ENCODE measurements around the gene MARK2.

MARK2 gene

DNA sequence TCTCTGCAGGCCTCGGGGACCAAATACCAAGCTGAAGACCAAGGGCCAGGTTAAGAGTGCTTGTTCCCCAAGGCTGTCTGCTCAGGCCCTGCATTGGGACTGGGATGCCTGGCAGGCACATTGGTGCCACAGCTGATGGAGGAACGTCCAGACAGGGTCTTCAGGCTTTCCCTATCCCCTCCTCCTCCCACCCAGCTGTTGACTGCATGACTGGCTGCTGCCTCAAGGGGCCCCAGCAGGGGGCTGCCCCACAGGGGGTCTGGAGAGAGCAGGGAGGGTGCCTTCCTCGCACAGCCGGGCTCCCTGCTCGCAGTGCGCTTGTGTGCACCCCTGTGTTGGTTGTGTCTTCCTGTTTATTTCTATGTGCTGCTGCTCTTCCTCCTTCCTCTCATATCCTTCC lies 68.2 kb downstream of the MARK2 start:
- Histone ChIP-seq H3K36me3 (ENCODE audit: control insufficient read depth, low read length) (peaks cover 53% of the 10 kb centered on the region), H3K4me3 (ENCODE audit: low read length) (no peak overlapping the region), H3K4me1 (ENCODE audit: control insufficient read depth, low read length) (no peaks in the 10 kb centered on the region), H3K27ac (ENCODE audit: low read depth, low read length) (no peak overlapping the region), H3F3A (ENCODE audit: control insufficient read depth, insufficient read depth) (no peaks in the 10 kb centered on the region), H4K20me1 (ENCODE audit: control insufficient read depth, insufficient read depth, low read depth, low read length) (no peaks in the 10 kb centered on the region), H3K79me2 (ENCODE audit: control insufficient read depth, low read length) (no peaks in the 10 kb centered on the region), H3K4me2 (ENCODE audit: low read length) (no peak overlapping the region), H3K27me3 (ENCODE audit: control insufficient read depth, low read length) (no peaks in the 10 kb centered on the region), H3K9me2 (replicated peaks; ENCODE audit: control insufficient read depth, low read length) (no peaks in the 10 kb centered on the region), H3K9me3 (ENCODE audit: control insufficient read depth, insufficient read depth, low read length) (no peaks in the 10 kb centered on the region)
- no peak for TF ChIP-seq EZH2phosphoT487 (IDR thresholded peaks at IDR 0.05; ENCODE audit: borderline replicate concordance, low read length)
- TF ChIP-seq CTCF (IDR thresholded peaks at IDR 0.05; ENCODE audit: low read depth, low read length, poor library complexity, severe bottlenecking): no peak

DNA sequence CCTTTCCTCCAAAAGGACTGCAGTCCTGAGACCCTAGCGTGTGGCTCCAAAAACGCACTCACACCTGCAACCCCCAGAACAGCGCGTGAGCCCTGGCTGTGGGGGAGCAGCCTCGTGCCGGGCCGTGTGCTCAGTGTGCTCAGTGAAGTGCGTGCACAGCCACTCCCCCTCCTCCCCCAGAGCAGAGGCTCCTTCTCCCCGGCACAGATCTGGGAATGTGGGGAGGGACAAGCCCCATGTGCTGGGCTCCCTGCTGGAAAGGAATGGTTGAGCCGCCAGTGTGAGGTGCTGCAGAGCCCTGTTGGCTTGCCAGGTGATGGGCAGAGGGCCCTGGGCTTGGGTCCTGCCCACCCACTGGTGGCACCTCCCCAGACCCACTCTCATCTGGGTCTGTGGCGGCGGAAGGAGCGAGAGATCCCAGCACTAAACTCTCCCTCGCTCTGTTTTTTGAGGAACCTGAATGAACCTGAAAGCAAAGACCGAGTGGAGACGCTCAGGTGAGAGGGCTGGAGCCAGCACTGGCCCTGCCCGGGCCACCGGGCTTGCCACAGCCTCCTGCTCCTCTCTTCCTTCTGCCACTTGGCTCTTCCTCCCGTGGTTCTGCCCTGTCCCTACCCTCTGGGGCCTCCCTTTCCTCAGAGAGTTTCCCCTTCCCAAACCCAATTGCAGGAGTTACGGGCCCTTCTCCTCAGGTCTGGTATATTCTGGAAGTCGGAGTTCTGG lies 69.1 kb downstream of the MARK2 start:
- no peak overlapping the region for H3K27ac ChIP-seq (ENCODE audit: low read depth, low read length)
- H3K4me2 ChIP-seq (ENCODE audit: low read length): no peak overlapping the region

GRCh38 chr11:63908631-63909401 lies 69.9 kb downstream of the MARK2 start:
- Histone ChIP-seq H3K79me2 (ENCODE audit: control insufficient read depth, low read length) (no peaks in the 10 kb centered on the region), H3K4me2 (ENCODE audit: low read length) (no peak overlapping the region), H3K4me1 (ENCODE audit: control insufficient read depth, low read length) (no peaks in the 10 kb centered on the region), H3F3A (ENCODE audit: control insufficient read depth, insufficient read depth) (peaks cover 3% of the 10 kb centered on the region; the same call in 1 of the 2 replicates), H3K27me3 (ENCODE audit: control insufficient read depth, low read length) (no peaks in the 10 kb centered on the region), H4K20me1 (ENCODE audit: control insufficient read depth, insufficient read depth, low read depth, low read length) (no peaks in the 10 kb centered on the region), H3K4me3 (ENCODE audit: low read length) (no peak overlapping the region), H3K27ac (ENCODE audit: low read depth, low read length) (no peak overlapping the region), H3K9me2 (replicated peaks; ENCODE audit: control insufficient read depth, low read length) (no peaks in the 10 kb centered on the region), H3K9me3 (ENCODE audit: control insufficient read depth, insufficient read depth, low read length) (no peaks in the 10 kb centered on the region), H3K36me3 (ENCODE audit: control insufficient read depth, low read length) (peaks cover 37% of the 10 kb centered on the region)
- TF ChIP-seq CTCF (IDR thresholded peaks at IDR 0.05; ENCODE audit: low read depth, low read length, poor library complexity, severe bottlenecking): no peak
- no peak for TF ChIP-seq EZH2phosphoT487 (IDR thresholded peaks at IDR 0.05; ENCODE audit: borderline replicate concordance, low read length)

More for the DNA sequence above, 69.1 kb downstream of the MARK2 start:
- TF ChIP-seq CTCF (IDR thresholded peaks at IDR 0.05; ENCODE audit: low read depth, low read length, poor library complexity, severe bottlenecking) (no peak), EZH2phosphoT487 (IDR thresholded peaks at IDR 0.05; ENCODE audit: borderline replicate concordance, low read length) (no peak)
- Histone ChIP-seq H3K27me3 (ENCODE audit: control insufficient read depth, low read length) (no peaks in the 10 kb centered on the region), H3K36me3 (ENCODE audit: control insufficient read depth, low read length) (peaks cover 44% of the 10 kb centered on the region), H3K9me2 (replicated peaks; ENCODE audit: control insufficient read depth, low read length) (no peaks in the 10 kb centered on the region), H3K9me3 (ENCODE audit: control insufficient read depth, insufficient read depth, low read length) (no peaks in the 10 kb centered on the region), H3K4me1 (ENCODE audit: control insufficient read depth, low read length) (no peaks in the 10 kb centered on the region), H3K79me2 (ENCODE audit: control insufficient read depth, low read length) (no peaks in the 10 kb centered on the region), H3K4me3 (ENCODE audit: low read length) (no peak overlapping the region), H3F3A (ENCODE audit: control insufficient read depth, insufficient read depth) (peaks cover 3% of the 10 kb centered on the region; the same call in 1 of the 2 replicates), H4K20me1 (ENCODE audit: control insufficient read depth, insufficient read depth, low read depth, low read length) (no peaks in the 10 kb centered on the region)

Data from DOHH2 (cell line).